Embryonic facial prominence (tissue), 1 donor: ENCODE data around the gene NSUN2.

Experiments
- DNase-seq: peaks from one replicate; pipeline ENCODE4 v3.0.0-alpha.2; 2016; ENCODE audit errors: extremely low spot score

Gene NSUN2

GRCh38 chr5:6644794-6645241 is 12.0 kb upstream of the NSUN2 start:
- no peak for DNase-seq

- DNase-seq: no peak
These were observed 9.8 kb upstream of the NSUN2 start for GRCh38 chr5:6642655-6643054.

DNA sequence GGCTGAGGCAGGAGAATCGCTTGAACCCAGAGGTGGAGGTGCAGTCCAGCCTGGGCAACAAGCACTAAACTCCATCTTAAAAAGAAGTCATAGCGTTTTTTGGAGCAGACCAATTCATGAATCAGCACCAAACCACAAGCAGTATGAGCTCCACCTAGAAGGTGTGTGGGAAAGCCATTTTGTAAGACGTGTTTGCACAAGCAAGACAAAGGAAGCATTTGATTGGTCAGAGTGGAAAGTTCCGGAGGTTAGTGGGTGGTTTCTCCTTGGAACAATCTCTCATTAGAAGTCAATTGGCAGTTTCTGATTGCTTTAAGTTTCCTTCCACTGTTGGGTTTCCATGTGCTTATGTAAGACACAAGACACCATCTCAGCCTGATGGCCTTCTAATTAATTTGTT is 5.4 kb upstream of the NSUN2 start:
- no peak for DNase-seq

DNA sequence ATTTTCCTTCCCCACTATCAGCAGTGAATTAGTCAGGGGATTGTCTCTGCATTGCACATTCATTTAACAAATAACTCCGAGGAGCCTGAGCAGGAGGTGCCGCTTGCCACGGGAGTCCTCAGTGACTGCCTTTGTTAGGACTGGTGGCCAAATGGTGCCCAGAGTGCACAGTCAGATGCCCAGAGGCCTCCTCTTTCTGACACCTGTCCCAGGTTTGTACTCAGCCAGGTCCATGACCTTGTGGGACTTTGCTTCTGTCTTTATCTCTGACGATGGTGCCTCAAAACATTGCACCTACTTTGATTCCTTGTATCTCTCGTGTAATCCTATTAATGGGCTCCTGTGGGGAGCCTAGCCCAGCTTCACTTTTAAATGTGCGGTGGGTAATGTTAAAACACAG is 4.7 kb upstream of the NSUN2 start:
- DNase-seq: no peak

- DNase-seq: no peak
These were observed 4.2 kb upstream of the NSUN2 start for GRCh38 chr5:6637022-6637421.

- no peak for DNase-seq
These were observed 3.4 kb upstream of the NSUN2 start for GRCh38 chr5:6636293-6636692.

- DNase-seq: no peak
These were observed 2.1 kb upstream of the NSUN2 start for GRCh38 chr5:6634788-6635430.

DNA sequence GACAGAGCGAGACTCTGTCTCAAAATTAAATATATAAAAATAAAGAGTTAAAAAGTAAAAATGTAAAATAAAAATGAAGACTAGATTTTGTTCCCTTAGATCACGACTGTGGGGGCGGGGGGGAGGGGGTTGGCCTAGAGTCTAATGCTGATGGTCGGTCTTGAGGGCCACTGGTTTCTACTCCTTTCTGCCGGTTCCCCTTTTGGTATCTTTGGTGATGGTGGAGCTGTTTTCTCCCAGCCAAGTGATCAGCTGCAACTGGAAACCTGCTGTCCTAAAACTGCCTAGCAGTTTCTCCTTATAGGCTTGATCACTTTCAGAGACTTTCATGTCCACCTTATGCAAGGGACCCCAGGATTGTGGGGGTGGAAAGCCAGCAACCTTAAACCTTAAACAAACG is 1.5 kb upstream of the NSUN2 start:
- DNase-seq: no peak

- DNase-seq: no peak
These were observed 813 bp upstream of the NSUN2 start for GRCh38 chr5:6633469-6634245.

GRCh38 chr5:6632324-6632887 is 438 bp downstream of the NSUN2 start:
- DNase-seq: no peak

DNA sequence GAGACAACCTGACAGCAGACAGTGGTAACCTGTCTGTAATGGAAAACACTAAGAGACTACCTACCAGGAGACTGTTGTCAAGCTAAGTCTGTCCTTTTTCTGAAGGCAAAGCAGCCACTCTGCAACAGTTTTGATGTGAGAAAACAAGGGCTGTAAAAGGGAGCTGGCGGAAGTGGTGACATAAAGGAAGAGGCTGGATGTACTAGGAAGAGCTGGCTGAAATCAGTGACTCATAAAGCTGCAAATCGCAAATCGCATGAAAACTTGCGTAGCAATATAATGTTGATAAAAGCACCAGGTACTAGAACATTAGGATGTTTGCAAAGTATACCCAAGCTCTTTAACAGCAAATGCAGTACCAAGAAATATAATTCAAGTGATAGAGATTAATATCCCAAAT is 1.4 kb downstream of the NSUN2 start:
- no peak for DNase-seq

DNA sequence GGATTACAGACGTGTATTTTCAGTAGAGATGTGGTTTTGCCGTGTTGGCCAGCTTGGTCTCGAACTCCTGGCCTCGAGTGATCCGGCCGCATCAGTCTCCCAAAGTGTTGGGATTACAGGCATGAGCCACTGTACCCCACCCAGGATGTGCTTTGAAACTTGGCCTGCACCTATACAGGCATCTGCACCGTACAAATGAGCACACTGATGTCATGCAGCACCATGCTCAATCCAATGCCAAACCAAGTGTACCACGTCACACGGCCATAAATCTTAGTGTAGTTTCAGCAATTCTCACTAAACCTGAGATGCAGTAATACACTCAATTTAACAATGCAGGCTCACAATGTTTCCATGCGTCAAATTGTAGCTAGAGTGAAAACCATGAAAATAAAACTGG is 6.3 kb downstream of the NSUN2 start:
- DNase-seq: no peak

- DNase-seq: no peak
These were observed 8.9 kb downstream of the NSUN2 start for GRCh38 chr5:6623941-6624340.

DNA sequence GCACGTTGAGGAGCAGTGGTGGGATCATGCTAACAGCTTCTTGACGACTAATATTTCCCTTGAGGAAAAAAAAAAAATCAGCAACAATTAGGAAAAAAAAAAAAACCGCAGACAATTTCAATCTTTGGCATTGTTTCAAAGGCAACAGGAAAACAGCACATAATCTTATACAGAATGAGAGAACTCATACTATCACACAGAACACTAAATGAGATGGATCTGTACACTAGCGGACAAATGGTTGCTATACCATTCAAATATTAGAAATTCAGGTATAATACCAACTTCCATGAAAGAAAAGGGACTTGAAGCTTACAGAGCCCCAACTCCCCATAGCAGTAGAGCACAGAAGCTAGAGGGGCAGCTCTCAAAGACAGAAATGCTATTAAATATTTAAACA is 9.6 kb downstream of the NSUN2 start:
- DNase-seq: no peak

GRCh38 chr5:6616632-6617031 is 16.2 kb downstream of the NSUN2 start:
- no peak for DNase-seq

DNA sequence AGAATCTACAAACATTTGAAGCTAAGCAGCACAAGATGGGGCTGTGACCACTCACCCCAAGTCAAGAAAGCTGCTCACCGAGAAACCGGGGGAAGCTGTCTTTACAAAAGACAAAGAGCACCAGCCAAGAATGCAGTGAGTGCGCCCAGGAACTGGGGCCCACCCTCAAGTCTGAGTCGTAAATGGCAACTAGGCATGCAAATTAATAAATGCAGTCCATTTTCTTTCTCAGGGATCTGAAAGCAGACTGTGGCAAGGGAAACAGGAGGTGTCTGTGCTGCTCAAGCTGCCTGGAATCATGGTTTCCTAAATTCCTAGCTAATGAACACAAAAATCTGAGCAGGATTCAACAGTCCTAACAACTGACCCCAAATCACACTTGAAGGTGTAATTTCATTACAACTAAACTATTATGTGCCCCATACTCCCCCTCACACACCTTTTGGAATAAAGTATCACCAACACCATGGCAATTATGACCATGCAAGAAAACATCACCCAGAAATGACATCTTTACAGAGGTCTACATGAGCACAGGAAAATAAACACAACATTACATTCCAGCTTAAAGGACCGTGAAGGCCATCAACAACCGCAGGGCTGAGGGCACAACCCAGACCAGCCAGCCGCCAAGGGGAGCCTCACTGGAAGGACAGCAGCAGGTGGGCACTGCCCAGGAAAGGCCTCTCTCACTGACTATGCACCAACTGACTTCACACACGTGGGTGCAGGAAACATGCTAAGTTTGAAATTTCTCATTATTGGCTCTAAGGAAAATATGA is 17.6 kb downstream of the NSUN2 start:
- no peak for DNase-seq

DNA sequence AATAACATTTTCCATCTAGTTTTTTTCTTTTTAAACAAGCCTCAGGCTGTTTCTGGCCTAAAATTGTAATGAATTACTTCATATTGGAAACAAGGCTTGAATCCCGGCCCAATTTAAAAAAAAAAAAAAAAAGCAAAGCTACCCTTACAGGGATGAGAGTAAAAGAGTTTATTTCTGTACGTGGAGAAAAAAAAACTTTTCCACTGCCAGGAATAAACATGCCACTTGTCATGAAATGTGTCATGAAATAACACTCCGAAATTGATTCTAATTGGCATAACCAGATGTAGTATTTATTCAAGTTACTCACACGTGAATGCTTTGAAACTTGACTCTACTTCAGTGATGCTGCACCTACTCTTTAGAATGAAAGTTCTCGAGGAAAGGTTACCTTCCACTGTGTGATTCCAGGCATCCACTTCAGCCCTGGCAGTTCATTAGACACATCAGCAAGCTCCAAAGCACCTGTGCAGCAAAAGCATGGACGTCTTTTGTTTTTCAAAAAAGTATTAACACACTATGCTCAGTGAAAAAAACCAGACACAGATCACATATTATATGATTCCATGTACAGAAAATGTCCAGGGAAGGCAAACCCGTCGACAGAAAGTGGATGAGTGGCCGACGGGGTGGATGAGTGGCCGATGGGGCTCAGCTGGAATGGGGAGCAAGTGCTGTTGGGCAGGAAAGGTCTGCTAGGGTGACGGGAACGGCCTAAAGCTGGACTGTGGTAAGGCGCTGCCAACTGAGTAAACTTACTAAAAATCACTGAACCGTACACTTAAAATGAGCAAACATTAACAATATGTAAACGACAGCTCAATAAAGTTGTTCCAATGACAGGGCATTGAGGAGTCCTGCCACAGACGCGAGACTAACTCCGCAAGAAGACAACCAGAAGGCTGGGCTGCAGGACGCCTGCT is 21.2 kb downstream of the NSUN2 start:
- DNase-seq: no peak

GRCh38 chr5:6608016-6608415 is 24.8 kb downstream of the NSUN2 start:
- no peak for DNase-seq

DNA sequence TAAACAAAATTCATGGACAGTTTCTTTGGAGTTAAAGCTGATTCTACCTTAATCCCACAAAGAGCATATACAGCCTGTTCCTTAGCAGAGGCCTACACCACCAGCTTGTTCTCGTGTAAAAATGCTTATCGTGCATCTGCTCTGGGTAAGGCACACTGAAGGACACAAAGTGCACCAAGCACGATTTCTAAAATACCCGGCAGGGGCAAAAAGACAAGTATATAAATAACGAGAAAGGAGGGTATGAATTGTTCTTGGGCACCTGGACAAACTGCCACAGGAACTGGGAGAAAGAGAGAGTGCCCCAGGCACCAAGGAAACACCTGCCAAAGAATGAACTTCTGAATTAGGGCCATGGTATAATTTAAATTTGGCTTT is 25.3 kb downstream of the NSUN2 start:
- no peak for DNase-seq

GRCh38 chr5:6606884-6607558 is 25.8 kb downstream of the NSUN2 start:
- DNase-seq: no peak

GRCh38 chr5:6604946-6605345 is 27.9 kb downstream of the NSUN2 start:
- DNase-seq: no peak
